Bronchial epithelial cell (primary cell): ENCODE data around the gene VAV1. TPM values are rescaled to one million over a fixed set of nuclear protein-coding genes. Genes with fewer than 3 reads are reported as not detected.

Experiments
- DNase-seq: peaks from one replicate; pipeline ENCODE4 v3.0.0-alpha.2; 2010; ENCODE audit warnings: low read depth
- FAIRE-seq: peaks from 2 replicates; lab custom pipeline; 2011; peaks lifted over from hg19 to GRCh38; lab: Jason Lieb, UNC
- H3K27me3 ChIP-seq: 2 replicates; pipeline ENCODE4 v1.5.1; 2011; ENCODE audit warnings: low read length; ENCODE audit not compliant: control insufficient read depth, insufficient read depth
- H3K36me3 ChIP-seq: 2 replicates; pipeline ENCODE4 v1.5.1; 2011; ENCODE audit warnings: low read length; ENCODE audit not compliant: control insufficient read depth, insufficient read depth
- H3K4me3 ChIP-seq: 2 replicates; pipeline ENCODE4 v1.5.1; 2011; ENCODE audit warnings: mild to moderate bottlenecking, low read depth, low read length, control low read depth
- CTCF ChIP-seq: IDR thresholded peaks from 2 replicates; pipeline ENCODE4 v1.5.1; 2011; ENCODE audit warnings: mild to moderate bottlenecking, moderate library complexity, low read length, control low read depth, inconsistent platforms; ENCODE audit not compliant: insufficient read depth, severe bottlenecking
- total RNA-seq: library from RNA; depleted of rRNA; stranded (reverse); fragments of >200 nt; gene quantifications from 2 replicates; pipeline ENCODE4 v1.2.1, GENCODE V29; 2014

Gene VAV1
- total RNA-seq, 1 donor from 2014 or later: 0.53 TPM

GRCh38 chr19:6732803-6733337 is 39.6 kb upstream of the VAV1 start:
- Histone ChIP-seq H3K4me3 (no peak overlapping the region), H3K36me3 (peaks cover 20% of the 10 kb centered on the region), H3K27me3 (no peaks in the 10 kb centered on the region)
- FAIRE-seq (no peak), DNase-seq (no peak)
- no peak for TF ChIP-seq CTCF

- DNase-seq: no peak
- H3K4me3 ChIP-seq: no peak overlapping the region
- FAIRE-seq: no peak
- no peaks in the 10 kb centered on the region for H3K27me3 ChIP-seq
- H3K36me3 ChIP-seq: peaks cover 20% of the 10 kb centered on the region
- TF ChIP-seq CTCF: peak; percentile 25
These were observed 39.0 kb upstream of the VAV1 start for GRCh38 chr19:6733338-6734095.

GRCh38 chr19:6734096-6734696 is 38.3 kb upstream of the VAV1 start:
- DNase-seq: no peak
- H3K27me3 ChIP-seq: no peaks in the 10 kb centered on the region
- H3K4me3 ChIP-seq: no peak overlapping the region
- TF ChIP-seq CTCF: no peak
- H3K36me3 ChIP-seq: peaks cover 20% of the 10 kb centered on the region
- FAIRE-seq: no peak

- Histone ChIP-seq H3K27me3 (no peaks in the 10 kb centered on the region), H3K4me3 (no peak overlapping the region), H3K36me3 (peaks cover 20% of the 10 kb centered on the region)
- no peak for TF ChIP-seq CTCF
- DNase-seq (no peak), FAIRE-seq (no peak)
These were observed 37.2 kb upstream of the VAV1 start for GRCh38 chr19:6735181-6735911.

GRCh38 chr19:6736169-6736916 is 36.2 kb upstream of the VAV1 start:
- peaks cover 23% of the 10 kb centered on the region for H3K36me3 ChIP-seq
- no peak for FAIRE-seq
- peak; percentile 78 for TF ChIP-seq CTCF
- DNase-seq: peak; percentile 85
- H3K4me3 ChIP-seq: peak overlapping the region; percentile 78
- no peaks in the 10 kb centered on the region for H3K27me3 ChIP-seq
